Measurements from ENCODE around the gene KIFC3.
"Not testable (repeated sequence)": the region's sequence is repeated elsewhere in the genome, so short reads cannot be mapped to it uniquely, and the experiment has no call there.

KIFC3 gene

GRCh38 chr16:57797216-57797525, 5.1 kb downstream of the KIFC3 start:
- Histone ChIP-seq H3K27ac (ENCODE audit: low read depth, low read length) (peak overlapping the region; percentile 45), H3K4me3 (ENCODE audit: low read length) (no peak overlapping the region)

DNA sequence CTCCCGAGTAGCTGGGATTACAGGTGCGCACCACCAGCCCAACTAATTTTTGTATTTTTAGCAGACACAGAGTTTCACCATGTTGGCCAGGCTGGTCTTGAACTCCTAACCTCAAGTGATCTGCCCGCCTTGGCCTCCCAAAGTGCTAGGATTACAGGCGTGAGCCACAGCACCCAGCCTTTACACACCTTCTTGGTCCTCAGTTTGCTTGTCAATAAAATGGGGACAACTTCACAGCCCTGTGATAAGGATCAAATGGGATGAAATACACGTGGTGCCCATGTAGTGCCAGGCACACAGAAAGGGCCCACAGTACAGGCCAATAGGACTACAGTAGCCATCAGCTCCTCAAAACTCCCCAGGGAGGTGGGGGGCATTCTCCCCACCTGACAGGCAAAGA, 6.3 kb downstream of the KIFC3 start:
- not testable (repeated sequence) for H2BK120ac ChIP-seq (ENCODE audit: low read depth, low read length); H3K4me2 ChIP-seq (ENCODE audit: low read length); H3K18ac ChIP-seq (ENCODE audit: low read length); H3K9ac ChIP-seq (ENCODE audit: low read length); H3K27me3 ChIP-seq (ENCODE audit: insufficient read depth, low read length, poor library complexity); H3K27ac ChIP-seq (ENCODE audit: low read depth, low read length); H2BK15ac ChIP-seq (replicated peaks; ENCODE audit: low read depth); H3K79me1 ChIP-seq (ENCODE audit: low read length); H3K4ac ChIP-seq (ENCODE audit: low read depth, low read length); H2BK5ac ChIP-seq (ENCODE audit: low read length); H4K5ac ChIP-seq (ENCODE audit: low read length); H3K36me3 ChIP-seq (ENCODE audit: control insufficient read depth, insufficient read depth, low read length); H2AK5ac ChIP-seq (ENCODE audit: low read length); DNase-seq; H3K23ac ChIP-seq (ENCODE audit: low read length); H3K79me2 ChIP-seq (ENCODE audit: control insufficient read depth, insufficient read depth, low read length); H3K4me3 ChIP-seq (ENCODE audit: low read length); H3K56ac ChIP-seq (ENCODE audit: low read length); H4K8ac ChIP-seq (ENCODE audit: low read depth, low read length)
- WGBS (ENCODE audit: extremely low coverage, insufficient coverage, low lambda C conversion rate), result no CpG with 5 or more reads among the region's 5 CpGs
- H3K4me1 ChIP-seq (ENCODE audit: control insufficient read depth, low read depth, low read length), result peaks cover 32% of the 10 kb centered on the region

More at GRCh38 chr16:57797216-57797525, 5.1 kb downstream of the KIFC3 start:
- Histone ChIP-seq H2BK120ac (ENCODE audit: low read depth, low read length) (no peak overlapping the region), H2BK15ac (replicated peaks; ENCODE audit: low read depth) (no peak overlapping the region), H3K4me1 (ENCODE audit: control insufficient read depth, low read depth, low read length) (peaks cover 33% of the 10 kb centered on the region), H3K23ac (ENCODE audit: low read length) (peak overlapping the region; percentile 69), H2AK5ac (ENCODE audit: low read length) (no peak overlapping the region), H3K9ac (ENCODE audit: low read length) (peak overlapping the region; percentile 72), H4K5ac (ENCODE audit: low read length) (no peak overlapping the region), H3K4me2 (ENCODE audit: low read length) (no peak overlapping the region), H3K4ac (ENCODE audit: low read depth, low read length) (peak overlapping the region; percentile 41), H3K27me3 (ENCODE audit: insufficient read depth, low read length, poor library complexity) (no peaks in the 10 kb centered on the region), H3K79me1 (ENCODE audit: low read length) (peaks cover 10% of the 10 kb centered on the region), H4K8ac (ENCODE audit: low read depth, low read length) (no peak overlapping the region), H3K79me2 (ENCODE audit: control insufficient read depth, insufficient read depth, low read length) (peaks cover 8% of the 10 kb centered on the region), H3K56ac (ENCODE audit: low read length) (peak overlapping the region; percentile 85), H3K36me3 (ENCODE audit: control insufficient read depth, insufficient read depth, low read length) (no peaks in the 10 kb centered on the region), H3K18ac (ENCODE audit: low read length) (peak overlapping the region; percentile 34), H2BK5ac (ENCODE audit: low read length) (peak overlapping the region; percentile 81)
- no peak for DNase-seq
- no CpG with 5 or more reads among the region's 13 CpGs for WGBS (ENCODE audit: extremely low coverage, insufficient coverage, low lambda C conversion rate)

DNA sequence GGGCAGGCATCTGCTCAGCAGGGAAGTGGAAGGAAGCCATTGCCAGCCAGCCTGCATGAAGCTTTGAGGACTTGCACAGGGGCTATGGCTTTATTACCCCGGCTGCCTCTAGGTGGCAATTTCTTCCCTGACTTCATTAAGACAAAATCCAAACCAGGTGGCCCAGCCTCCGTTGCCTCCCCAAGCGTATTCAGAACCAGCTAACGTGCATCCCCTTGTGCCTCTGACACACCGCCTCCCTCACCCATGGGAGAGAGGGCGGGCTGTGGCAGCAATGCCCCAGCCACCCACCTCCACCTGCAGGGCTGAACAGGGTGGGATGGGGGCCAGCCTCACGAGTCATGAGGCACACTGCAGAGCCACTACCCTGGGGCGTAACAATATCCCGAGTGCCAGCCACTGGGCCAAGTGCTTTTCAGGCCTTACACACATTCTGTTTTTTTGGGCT, 6.8 kb downstream of the KIFC3 start:
- Histone ChIP-seq H3K27me3 (ENCODE audit: insufficient read depth, low read length, poor library complexity) (no peaks in the 10 kb centered on the region), H3K79me2 (ENCODE audit: control insufficient read depth, insufficient read depth, low read length) (peaks cover 3% of the 10 kb centered on the region)
- DNase-seq, result peak; percentile 90

GRCh38 chr16:57794849-57795430, 7.4 kb downstream of the KIFC3 start:
- Histone ChIP-seq H3K23ac (ENCODE audit: low read length) (no peak overlapping the region), H4K8ac (ENCODE audit: low read depth, low read length) (no peak overlapping the region), H2AK5ac (ENCODE audit: low read length) (no peak overlapping the region), H3K27me3 (ENCODE audit: insufficient read depth, low read length, poor library complexity) (no peaks in the 10 kb centered on the region), H3K27ac (ENCODE audit: low read depth, low read length) (peak overlapping the region; percentile 5), H2BK15ac (replicated peaks; ENCODE audit: low read depth) (no peak overlapping the region), H3K79me2 (ENCODE audit: control insufficient read depth, insufficient read depth, low read length) (no peaks in the 10 kb centered on the region), H4K5ac (ENCODE audit: low read length) (no peak overlapping the region), H2BK5ac (ENCODE audit: low read length) (no peak overlapping the region), H3K36me3 (ENCODE audit: control insufficient read depth, insufficient read depth, low read length) (peaks cover 3% of the 10 kb centered on the region), H3K18ac (ENCODE audit: low read length) (no peak overlapping the region), H3K4ac (ENCODE audit: low read depth, low read length) (no peak overlapping the region), H3K9ac (ENCODE audit: low read length) (peak overlapping the region; percentile 34), H3K4me2 (ENCODE audit: low read length) (no peak overlapping the region), H2BK120ac (ENCODE audit: low read depth, low read length) (no peak overlapping the region), H3K79me1 (ENCODE audit: low read length) (peaks cover 6% of the 10 kb centered on the region), H3K4me1 (ENCODE audit: control insufficient read depth, low read depth, low read length) (peaks cover 24% of the 10 kb centered on the region), H3K56ac (ENCODE audit: low read length) (peak overlapping the region; percentile 76), H3K4me3 (ENCODE audit: low read length) (no peak overlapping the region)
- DNase-seq, result no peak
- no CpG with 5 or more reads among the region's 18 CpGs for WGBS (ENCODE audit: extremely low coverage, insufficient coverage, low lambda C conversion rate)

More for the DNA sequence above, 6.8 kb downstream of the KIFC3 start:
- no peak overlapping the region for H3K18ac ChIP-seq (ENCODE audit: low read length)
- H3K56ac ChIP-seq (ENCODE audit: low read length), result peak overlapping the region; percentile 76
- peaks cover 28% of the 10 kb centered on the region for H3K4me1 ChIP-seq (ENCODE audit: control insufficient read depth, low read depth, low read length)
- no peak overlapping the region for H2AK5ac ChIP-seq (ENCODE audit: low read length)
- H3K4me2 ChIP-seq (ENCODE audit: low read length), result no peak overlapping the region
- H3K27ac ChIP-seq (ENCODE audit: low read depth, low read length), result no peak overlapping the region
- H2BK5ac ChIP-seq (ENCODE audit: low read length), result no peak overlapping the region
- H2BK120ac ChIP-seq (ENCODE audit: low read depth, low read length), result no peak overlapping the region
- peaks cover 9% of the 10 kb centered on the region for H3K79me1 ChIP-seq (ENCODE audit: low read length)
- peaks cover 3% of the 10 kb centered on the region for H3K36me3 ChIP-seq (ENCODE audit: control insufficient read depth, insufficient read depth, low read length)
- no CpG with 5 or more reads among the region's 9 CpGs for WGBS (ENCODE audit: extremely low coverage, insufficient coverage, low lambda C conversion rate)
- no peak overlapping the region for H3K4me3 ChIP-seq (ENCODE audit: low read length)
- no peak overlapping the region for H4K8ac ChIP-seq (ENCODE audit: low read depth, low read length)
- H4K5ac ChIP-seq (ENCODE audit: low read length), result no peak overlapping the region
- no peak overlapping the region for H3K4ac ChIP-seq (ENCODE audit: low read depth, low read length)
- H3K23ac ChIP-seq (ENCODE audit: low read length), result no peak overlapping the region
- H3K9ac ChIP-seq (ENCODE audit: low read length), result peak overlapping the region; percentile 34
- H2BK15ac ChIP-seq (replicated peaks; ENCODE audit: low read depth), result no peak overlapping the region

- Histone ChIP-seq H3K79me2 (ENCODE audit: control insufficient read depth, insufficient read depth, low read length) (no peaks in the 10 kb centered on the region), H3K18ac (ENCODE audit: low read length) (no peak overlapping the region), H3K4me3 (ENCODE audit: low read length) (no peak overlapping the region), H3K27ac (ENCODE audit: low read depth, low read length) (no peak overlapping the region), H3K23ac (ENCODE audit: low read length) (no peak overlapping the region), H3K4me2 (ENCODE audit: low read length) (no peak overlapping the region), H2BK120ac (ENCODE audit: low read depth, low read length) (no peak overlapping the region), H3K4ac (ENCODE audit: low read depth, low read length) (no peak overlapping the region), H3K9ac (ENCODE audit: low read length) (no peak overlapping the region), H2AK5ac (ENCODE audit: low read length) (no peak overlapping the region), H3K79me1 (ENCODE audit: low read length) (peaks cover 5% of the 10 kb centered on the region), H3K27me3 (ENCODE audit: insufficient read depth, low read length, poor library complexity) (no peaks in the 10 kb centered on the region), H2BK5ac (ENCODE audit: low read length) (no peak overlapping the region), H3K4me1 (ENCODE audit: control insufficient read depth, low read depth, low read length) (peaks cover 5% of the 10 kb centered on the region), H3K36me3 (ENCODE audit: control insufficient read depth, insufficient read depth, low read length) (peaks cover 3% of the 10 kb centered on the region), H4K8ac (ENCODE audit: low read depth, low read length) (no peak overlapping the region), H2BK15ac (replicated peaks; ENCODE audit: low read depth) (no peak overlapping the region), H4K5ac (ENCODE audit: low read length) (no peak overlapping the region), H3K56ac (ENCODE audit: low read length) (no peak overlapping the region)
- no peak for DNase-seq
- WGBS (ENCODE audit: extremely low coverage, insufficient coverage, low lambda C conversion rate), result no CpG with 5 or more reads among the region's 8 CpGs
Measured at GRCh38 chr16:57791893-57792461, 10.3 kb downstream of the KIFC3 start.
